Endothelial cell of hepatic sinusoid (primary cell): Measurements from ENCODE around the gene PROS1.

Source experiments
- in situ Hi-C: cut with HindIII; loops from 2 replicates; pipeline ENCODE4 v1.10.0; 2017; ENCODE audit warnings: low sequenced_read_pairs

PROS1 gene

GRCh38 chr3:93973131-93974126, at the start of gene PROS1:
Gene PROS1 (minus strand): TSS chr3:93973896. CDS start chr3:93973749, 147 bp downstream.
- in situ Hi-C loops, result no loop called here

DNA sequence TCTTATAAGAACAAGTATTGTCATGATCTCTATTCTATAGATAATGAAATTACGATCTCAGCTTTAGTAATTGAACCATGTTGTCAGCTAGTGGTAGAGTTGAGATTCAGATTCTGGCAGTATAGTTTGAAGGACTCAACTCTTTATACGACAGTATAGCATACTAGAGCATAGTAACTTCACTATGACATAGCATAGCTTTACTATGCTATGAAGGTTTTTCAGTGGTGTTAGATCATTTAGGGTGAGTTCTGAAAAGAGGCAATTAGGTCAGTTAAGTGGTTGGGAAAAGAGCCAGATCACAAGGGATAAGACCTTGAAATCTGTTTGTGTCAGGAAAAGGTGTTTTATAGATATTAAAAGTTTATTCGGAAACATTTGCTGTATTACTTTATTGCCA, 46.6 kb upstream of the PROS1 start:
- in situ Hi-C loops, result no loop called here

GRCh38 chr3:94019659-94020058, 46.0 kb upstream of the PROS1 start:
- in situ Hi-C loops, result no loop called here

DNA sequence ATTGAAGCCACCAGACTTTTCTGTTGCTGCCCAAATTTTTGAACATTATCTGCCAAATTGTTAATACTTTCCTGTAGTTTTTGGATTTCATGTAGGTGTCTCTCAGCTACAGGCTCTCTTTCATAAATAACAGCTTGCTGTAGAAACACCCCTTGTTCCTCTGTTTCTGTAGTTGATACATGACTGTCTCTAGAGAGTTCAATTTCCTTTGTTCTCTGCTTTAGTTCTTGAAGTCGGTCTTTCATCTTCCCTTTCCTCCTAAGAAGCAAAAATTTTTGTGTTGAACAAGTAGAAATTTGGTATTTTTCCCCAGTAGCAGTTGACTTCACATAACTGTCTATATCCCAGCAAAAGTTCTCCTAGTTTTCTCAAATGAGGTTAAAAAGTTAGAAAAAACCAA, 41.3 kb upstream of the PROS1 start:
- in situ Hi-C loops, result no loop called here

DNA sequence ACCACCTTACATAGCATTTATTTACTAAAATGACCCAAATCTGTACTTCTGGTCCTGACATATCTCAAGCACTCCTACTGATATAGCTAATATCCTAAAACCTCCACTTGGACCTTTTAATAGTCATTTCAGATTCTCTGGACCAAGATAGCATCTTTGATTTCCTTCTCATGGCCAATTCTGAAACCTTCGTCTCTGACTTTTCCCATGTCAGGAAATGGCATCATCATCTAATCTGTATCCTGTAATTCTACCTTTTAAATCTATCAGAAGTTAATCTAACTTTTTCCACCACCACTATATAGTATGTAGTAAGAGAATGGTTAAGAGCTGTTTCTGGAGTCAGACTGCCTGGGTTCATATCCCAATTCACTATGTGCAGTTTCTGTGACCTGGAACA, 38.5 kb upstream of the PROS1 start:
- in situ Hi-C loops, result no loop called here

GRCh38 chr3:94011233-94011711, 37.6 kb upstream of the PROS1 start:
- in situ Hi-C loops, result no loop called here

DNA sequence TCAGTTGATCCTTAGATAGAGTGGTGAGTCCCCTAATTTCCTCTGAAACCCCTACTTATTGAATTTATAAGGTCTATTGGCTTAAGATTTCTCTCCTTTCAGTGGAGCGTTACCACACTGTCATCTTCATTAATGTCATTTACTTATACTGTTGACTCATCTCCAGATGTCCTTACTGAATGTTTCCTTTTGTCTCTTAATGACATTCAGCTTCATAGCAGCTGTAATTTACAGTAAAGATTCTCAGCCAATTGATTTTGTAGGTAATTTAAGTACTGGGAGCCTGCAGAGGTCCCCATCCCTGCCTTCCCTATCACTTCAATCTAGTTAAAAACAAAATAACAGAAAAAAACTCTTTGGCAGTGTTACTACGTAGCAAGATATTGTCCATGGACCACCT, 35.9 kb upstream of the PROS1 start:
- in situ Hi-C loops, result no loop called here

GRCh38 chr3:94008253-94008652, 34.6 kb upstream of the PROS1 start:
- in situ Hi-C loops, result no loop called here

GRCh38 chr3:94004301-94004910, 30.7 kb upstream of the PROS1 start:
- in situ Hi-C loops, result no loop called here

GRCh38 chr3:94001827-94002495, 28.3 kb upstream of the PROS1 start:
- in situ Hi-C loops, result no loop called here

DNA sequence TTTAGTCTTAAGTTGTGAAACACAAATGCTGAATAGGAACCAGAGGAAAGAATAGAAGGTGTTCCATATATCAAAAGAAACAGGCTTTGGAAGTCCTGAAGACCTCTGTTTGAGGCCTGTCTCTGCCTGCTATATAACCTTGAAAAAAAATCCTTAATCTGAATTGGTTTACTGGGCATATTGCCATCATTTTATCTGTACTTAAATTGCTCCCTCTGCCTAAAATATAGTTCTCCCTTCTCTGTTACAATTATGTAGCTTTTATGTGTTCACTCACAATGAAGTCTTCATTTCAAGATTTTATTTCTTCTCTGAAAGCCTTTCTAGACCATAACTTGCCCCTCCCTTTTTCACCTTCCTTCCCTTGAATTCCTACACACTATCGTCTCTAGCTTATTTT, 27.5 kb upstream of the PROS1 start:
- in situ Hi-C loops, result no loop called here

GRCh38 chr3:93994056-93994455, 20.4 kb upstream of the PROS1 start:
- in situ Hi-C loops, result loop anchor here (5.0 kb wide), 1 partner anchor 37 kb away; no protein-coding TSS in a partner anchor

GRCh38 chr3:93992207-93992606, 18.5 kb upstream of the PROS1 start:
- in situ Hi-C loops, result loop anchor here (5.0 kb wide), 1 partner anchor 35 kb away; no protein-coding TSS in a partner anchor

DNA sequence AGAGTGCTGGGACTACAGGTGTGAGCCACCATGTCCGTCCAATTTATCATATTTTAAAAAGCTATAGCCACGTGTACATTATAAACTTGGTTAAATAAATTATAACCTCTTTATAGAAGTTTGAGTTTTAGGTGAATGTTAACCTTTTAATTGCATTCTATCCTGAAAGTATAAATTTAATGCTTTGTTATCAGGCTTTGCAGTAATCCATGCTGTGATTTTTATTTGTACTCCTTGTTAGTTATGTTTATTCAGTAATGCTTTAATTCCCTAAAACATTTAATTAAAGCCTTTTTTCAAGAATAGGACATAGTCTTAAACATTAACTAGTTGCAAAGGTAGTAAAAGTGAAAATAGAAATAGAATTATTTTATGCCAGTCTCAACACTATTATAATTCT, 17.9 kb upstream of the PROS1 start:
- in situ Hi-C loops, result loop anchor here (5.0 kb wide), 1 partner anchor 34 kb away; no protein-coding TSS in a partner anchor

DNA sequence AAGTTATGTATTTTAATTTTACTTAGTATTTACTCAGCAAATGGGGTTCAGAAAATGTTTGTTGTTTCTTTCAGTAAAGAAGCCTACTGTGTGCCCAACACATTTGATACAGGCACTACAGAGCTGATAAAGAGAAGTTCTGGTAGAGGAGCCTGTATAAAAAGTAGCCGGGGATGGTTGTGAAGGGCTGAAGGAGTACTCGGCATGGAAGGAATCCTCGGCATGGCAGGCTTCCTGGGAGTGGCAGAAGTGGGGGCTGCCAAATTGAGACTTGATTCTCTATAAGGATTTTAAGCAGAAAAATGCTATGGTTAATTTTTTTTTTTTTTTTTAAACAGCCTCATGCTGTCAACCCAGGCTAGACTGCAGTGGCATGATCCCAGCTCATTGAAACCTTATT, 15.5 kb upstream of the PROS1 start:
- in situ Hi-C loops, result no loop called here

DNA sequence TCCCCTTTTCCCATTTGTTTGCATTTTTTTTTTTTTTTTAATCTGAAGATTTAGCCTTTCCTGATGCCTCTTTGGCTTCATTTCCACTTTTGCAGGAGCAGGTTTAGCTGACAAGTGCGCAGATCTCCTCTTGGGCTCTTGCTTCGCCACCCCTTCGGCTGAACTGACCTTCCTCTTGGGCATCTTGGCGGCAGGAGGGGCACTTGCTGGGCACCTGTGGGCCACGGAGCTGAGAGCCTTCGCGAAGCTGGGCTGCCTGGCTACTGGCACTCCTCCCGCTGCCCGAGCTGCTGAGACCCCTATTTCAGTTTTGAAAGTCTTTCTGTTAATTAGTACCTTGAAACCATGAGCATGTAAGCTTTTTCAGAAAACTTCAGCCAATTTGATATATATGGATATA, 15.1 kb upstream of the PROS1 start:
- in situ Hi-C loops, result no loop called here

DNA sequence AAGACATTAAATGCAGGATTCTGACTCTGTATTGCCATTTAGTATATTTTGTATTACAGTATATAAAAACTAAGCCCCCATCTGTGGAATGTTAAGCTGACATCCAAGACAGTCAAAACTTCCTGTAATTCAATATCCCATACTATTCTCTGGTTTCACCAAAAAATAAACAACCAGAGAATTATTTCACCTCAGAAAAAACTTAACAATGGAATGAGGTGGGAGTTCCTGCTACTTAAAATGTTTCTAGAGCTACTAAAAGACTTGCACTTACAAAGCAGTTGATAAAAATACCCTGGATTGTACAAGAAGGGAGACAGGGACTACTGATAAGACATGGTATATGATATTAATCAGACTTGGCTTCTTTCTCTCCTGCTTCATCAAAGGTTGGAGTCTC, 14.6 kb upstream of the PROS1 start:
- in situ Hi-C loops, result no loop called here

DNA sequence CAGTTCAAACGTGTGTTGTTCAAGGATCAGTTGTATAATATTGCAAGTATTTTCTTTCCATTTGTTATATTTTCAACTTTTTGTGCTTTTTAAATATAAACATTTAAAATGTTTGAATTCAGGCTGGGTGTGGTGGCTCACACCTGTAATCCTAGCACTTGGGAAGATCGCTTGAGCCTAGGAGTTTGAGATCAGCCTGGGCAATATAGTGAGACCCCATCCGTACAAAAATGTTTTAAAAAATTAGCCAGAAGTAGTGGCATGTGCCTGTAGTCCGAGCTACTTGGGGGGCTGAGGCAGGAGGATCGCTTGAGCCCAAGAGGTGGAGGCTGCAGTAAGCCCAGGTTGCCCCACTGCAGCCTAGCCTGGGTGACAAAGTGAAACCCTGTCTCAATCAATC, 10.9 kb upstream of the PROS1 start:
- in situ Hi-C loops, result no loop called here

DNA sequence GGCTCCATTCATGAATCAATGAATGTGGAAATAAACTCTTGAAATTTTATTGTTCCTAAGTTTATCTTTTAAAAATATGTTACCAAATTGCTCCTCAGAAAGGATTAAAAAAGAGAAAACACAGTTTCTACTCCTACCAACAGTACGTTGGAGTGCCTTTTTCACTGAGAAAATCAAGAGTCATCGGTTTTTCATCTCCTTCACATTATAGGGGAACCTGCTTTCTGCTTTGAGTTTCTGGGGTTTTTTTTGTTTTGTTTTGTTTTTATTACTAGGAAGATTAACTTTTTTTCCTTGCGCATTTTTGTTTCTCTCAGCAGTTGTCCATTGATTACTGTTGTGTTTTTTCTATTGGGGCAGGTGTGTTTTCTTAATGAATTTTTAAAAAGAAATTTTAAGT, 9.7 kb upstream of the PROS1 start:
- in situ Hi-C loops, result no loop called here

DNA sequence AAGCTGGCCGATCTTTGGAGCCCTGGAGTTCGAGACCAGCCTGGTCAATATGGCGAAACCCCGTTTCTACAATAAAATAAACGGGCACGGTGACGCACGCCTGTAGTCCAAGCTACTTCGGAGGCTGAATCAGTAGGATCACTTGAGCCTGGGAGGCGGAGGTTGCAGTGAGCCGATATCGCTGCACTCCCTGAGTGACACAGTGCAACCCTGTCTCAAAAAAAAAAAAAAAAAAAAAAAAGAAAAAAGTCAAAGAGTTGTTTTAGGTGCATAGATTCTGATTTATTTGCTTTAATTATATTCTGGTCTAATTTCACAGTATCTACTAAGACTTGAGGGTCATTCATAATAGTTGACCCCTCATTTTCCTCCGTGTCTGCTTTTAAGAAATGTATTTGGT, 8.0 kb upstream of the PROS1 start:
- in situ Hi-C loops, result no loop called here
